ENCODE data around the gene MPRIP.
"Not testable (repeated sequence)": the region's sequence is repeated elsewhere in the genome, so short reads cannot be mapped to it uniquely, and the experiment has no call there.

Gene MPRIP

DNA sequence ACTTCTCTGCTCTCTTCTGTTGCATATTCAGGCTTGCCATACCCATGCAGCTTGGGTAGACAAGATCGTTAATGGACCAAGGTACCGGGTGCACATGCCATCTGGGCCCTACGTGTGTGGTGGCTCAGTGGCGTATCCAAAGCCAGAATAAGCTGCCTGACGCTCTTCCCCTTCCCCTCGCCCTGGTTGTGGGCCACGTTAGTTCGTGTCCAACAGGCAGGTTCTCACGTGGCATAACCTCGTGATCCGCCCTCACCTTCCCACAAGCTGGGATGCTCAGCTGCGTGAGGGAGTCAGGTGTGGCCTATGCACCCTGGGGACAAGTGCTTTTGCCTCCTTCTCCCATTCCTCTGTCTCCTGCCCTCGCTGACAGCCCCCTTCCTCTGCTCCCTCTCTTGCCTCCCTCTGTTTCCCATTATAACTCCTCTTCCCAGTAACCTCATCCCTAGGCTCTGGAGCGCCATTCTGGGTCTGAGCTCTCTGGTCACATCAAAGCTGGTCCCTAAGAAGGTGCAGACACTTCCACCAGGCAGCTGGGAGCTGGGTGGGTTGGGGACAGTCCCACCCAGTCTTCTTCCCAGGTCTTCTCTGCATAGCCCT lies 86.3 kb downstream of the MPRIP start:
- H3K4me1 Mint-ChIP-seq (ENCODE audit: low read depth): peaks cover 39% of the 10 kb centered on the region
- H3K27ac Mint-ChIP-seq: no peak overlapping the region
- no peaks in the 10 kb centered on the region for H3K9me3 Mint-ChIP-seq
- no peaks in the 10 kb centered on the region for H3K27me3 Mint-ChIP-seq
- H3K4me3 Mint-ChIP-seq: no peak overlapping the region
- H3K36me3 Mint-ChIP-seq (ENCODE audit: low read depth): peaks cover 5% of the 10 kb centered on the region

- H3K9me3 Mint-ChIP-seq: no peaks in the 10 kb centered on the region
- no peak overlapping the region for H3K4me3 Mint-ChIP-seq
- H3K27me3 Mint-ChIP-seq: no peaks in the 10 kb centered on the region
- peaks cover 31% of the 10 kb centered on the region for H3K4me1 Mint-ChIP-seq (ENCODE audit: low read depth)
- no peak overlapping the region for H3K27ac Mint-ChIP-seq
- peaks cover 5% of the 10 kb centered on the region for H3K36me3 Mint-ChIP-seq (ENCODE audit: low read depth)
Observed at GRCh38 chr17:17129466-17129865, 87.2 kb downstream of the MPRIP start.

- Mint-ChIP-seq H3K4me1 (ENCODE audit: low read depth) (peaks cover 23% of the 10 kb centered on the region), H3K27ac (no peak overlapping the region), H3K4me3 (no peak overlapping the region), H3K9me3 (no peaks in the 10 kb centered on the region), H3K27me3 (no peaks in the 10 kb centered on the region), H3K36me3 (ENCODE audit: low read depth) (peaks cover 5% of the 10 kb centered on the region)
Observed at GRCh38 chr17:17130077-17130844, 88.0 kb downstream of the MPRIP start.

GRCh38 chr17:17131839-17132238 lies 89.6 kb downstream of the MPRIP start:
- Mint-ChIP-seq H3K4me1 (ENCODE audit: low read depth) (peaks cover 7% of the 10 kb centered on the region), H3K9me3 (no peaks in the 10 kb centered on the region), H3K27ac (no peak overlapping the region), H3K27me3 (no peaks in the 10 kb centered on the region), H3K36me3 (ENCODE audit: low read depth) (peaks cover 5% of the 10 kb centered on the region), H3K4me3 (no peak overlapping the region)

DNA sequence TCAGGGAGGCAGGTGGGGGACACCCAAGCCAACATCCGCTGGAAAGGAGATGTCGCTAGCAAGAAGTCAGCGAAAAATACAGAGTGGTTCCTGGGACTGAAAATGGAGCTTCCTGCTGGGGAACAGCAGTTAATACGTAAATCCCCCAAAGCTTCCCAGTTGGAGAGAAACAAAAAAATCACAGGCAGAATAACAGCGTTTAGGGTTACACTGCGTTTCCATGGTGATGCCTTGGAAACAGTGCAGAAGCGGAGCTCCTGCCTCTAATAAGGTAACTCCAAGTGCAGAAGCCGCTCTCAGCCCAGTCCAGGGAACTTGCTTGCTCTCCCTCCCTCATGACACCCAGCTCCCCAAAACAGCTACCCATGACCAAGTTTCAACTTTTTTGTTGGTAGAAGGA lies 90.5 kb downstream of the MPRIP start:
- Mint-ChIP-seq H3K27me3 (no peaks in the 10 kb centered on the region), H3K4me3 (no peak overlapping the region), H3K9me3 (no peaks in the 10 kb centered on the region), H3K36me3 (ENCODE audit: low read depth) (peaks cover 9% of the 10 kb centered on the region), H3K27ac (no peak overlapping the region), H3K4me1 (ENCODE audit: low read depth) (no peaks in the 10 kb centered on the region)

- no peaks in the 10 kb centered on the region for H3K9me3 Mint-ChIP-seq
- no peaks in the 10 kb centered on the region for H3K4me1 Mint-ChIP-seq (ENCODE audit: low read depth)
- H3K36me3 Mint-ChIP-seq (ENCODE audit: low read depth): peaks cover 4% of the 10 kb centered on the region
- no peaks in the 10 kb centered on the region for H3K27me3 Mint-ChIP-seq
- no peak overlapping the region for H3K4me3 Mint-ChIP-seq
- no peak overlapping the region for H3K27ac Mint-ChIP-seq
Observed at GRCh38 chr17:17134051-17134956, 92.0 kb downstream of the MPRIP start.

DNA sequence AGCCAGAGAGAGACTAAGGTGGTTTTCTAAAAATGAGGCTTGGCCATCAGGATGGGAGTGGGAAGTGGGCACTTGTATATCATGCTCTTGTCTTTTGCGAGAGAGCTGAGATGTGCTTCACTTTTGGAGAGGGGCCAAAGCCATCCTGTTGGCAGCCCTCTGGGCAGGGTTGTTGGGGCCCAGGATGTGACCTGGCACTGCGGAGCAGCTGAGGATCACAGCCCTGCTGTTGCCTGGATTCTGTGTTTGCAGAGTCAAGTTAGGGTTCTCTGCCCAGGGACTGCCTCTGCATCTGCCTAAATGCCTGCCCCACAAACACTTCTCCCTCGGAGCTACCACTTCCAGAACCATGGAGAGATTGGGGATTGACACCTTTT lies 92.7 kb downstream of the MPRIP start:
- no peak overlapping the region for H3K27ac Mint-ChIP-seq
- no peaks in the 10 kb centered on the region for H3K9me3 Mint-ChIP-seq
- H3K4me3 Mint-ChIP-seq: no peak overlapping the region
- no peaks in the 10 kb centered on the region for H3K27me3 Mint-ChIP-seq
- no peaks in the 10 kb centered on the region for H3K4me1 Mint-ChIP-seq (ENCODE audit: low read depth)
- H3K36me3 Mint-ChIP-seq (ENCODE audit: low read depth): peaks cover 4% of the 10 kb centered on the region

DNA sequence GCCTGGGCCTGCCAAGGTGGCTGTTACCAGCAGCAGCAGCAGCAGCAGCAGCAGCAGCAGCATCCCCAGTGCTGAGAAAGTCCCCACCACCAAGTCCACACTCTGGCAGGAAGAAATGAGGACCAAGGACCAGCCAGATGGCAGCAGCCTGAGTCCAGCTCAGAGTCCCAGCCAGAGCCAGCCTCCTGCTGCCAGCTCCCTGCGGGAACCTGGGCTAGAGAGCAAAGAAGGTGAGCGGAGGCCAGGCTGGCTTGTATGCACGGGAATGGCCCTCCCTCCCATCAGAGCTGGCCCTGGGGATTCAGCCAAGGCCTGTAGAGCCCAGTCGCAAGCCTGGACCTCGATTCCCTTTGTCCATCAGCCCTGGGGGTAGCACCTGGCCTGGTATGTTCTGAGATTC lies 94.0 kb downstream of the MPRIP start:
- not testable (repeated sequence) for H3K4me3 Mint-ChIP-seq; H3K4me1 Mint-ChIP-seq (ENCODE audit: low read depth); H3K9me3 Mint-ChIP-seq; H3K27me3 Mint-ChIP-seq; H3K27ac Mint-ChIP-seq; H3K36me3 Mint-ChIP-seq (ENCODE audit: low read depth)

DNA sequence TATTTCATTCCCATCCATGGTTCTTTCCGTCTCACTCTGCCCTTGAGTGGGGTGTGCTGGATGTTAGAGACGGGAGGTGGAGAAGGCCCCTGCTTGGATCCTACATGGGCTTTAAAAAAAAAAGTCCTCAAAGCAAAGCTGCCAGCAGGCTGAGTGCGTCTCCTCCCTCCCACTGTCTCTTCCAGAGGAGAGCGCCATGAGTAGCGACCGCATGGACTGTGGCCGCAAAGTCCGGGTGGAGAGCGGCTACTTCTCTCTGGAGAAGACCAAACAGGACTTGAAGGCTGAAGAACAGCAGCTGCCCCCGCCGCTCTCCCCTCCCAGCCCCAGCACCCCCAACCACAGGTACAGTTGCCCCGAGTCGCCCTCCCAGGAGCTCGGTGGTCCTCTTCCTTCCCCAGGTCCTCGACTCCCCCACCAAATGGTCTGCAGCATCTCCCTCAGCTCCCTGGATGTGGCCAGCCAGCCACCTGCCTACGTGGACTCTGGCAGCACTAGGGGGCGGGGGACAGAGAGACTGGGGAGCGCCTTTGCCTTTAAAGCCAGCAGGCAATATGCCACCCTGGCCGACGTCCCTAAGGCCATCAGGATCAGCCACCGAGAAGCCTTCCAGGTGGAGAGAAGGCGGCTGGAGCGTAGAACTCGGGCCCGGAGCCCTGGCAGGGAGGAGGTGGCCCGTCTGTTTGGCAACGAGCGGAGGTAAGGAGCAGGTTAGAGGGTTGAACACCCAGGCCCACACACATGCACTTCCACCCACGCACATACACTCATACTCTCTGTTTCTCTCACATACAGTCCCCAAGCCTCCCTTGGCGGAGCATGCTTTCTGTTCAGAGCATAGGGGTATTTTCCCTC lies 95.7 kb downstream of the MPRIP start:
- no peak overlapping the region for H3K4me3 Mint-ChIP-seq
- H3K4me1 Mint-ChIP-seq (ENCODE audit: low read depth): peaks cover 3% of the 10 kb centered on the region
- no peaks in the 10 kb centered on the region for H3K27me3 Mint-ChIP-seq
- H3K9me3 Mint-ChIP-seq: no peaks in the 10 kb centered on the region
- H3K27ac Mint-ChIP-seq: no peak overlapping the region
- peaks cover 12% of the 10 kb centered on the region for H3K36me3 Mint-ChIP-seq (ENCODE audit: low read depth)

GRCh38 chr17:17139972-17140589 lies 97.8 kb downstream of the MPRIP start:
- Mint-ChIP-seq H3K9me3 (no peaks in the 10 kb centered on the region), H3K27me3 (no peaks in the 10 kb centered on the region), H3K4me1 (ENCODE audit: low read depth) (peaks cover 3% of the 10 kb centered on the region), H3K36me3 (ENCODE audit: low read depth) (peaks cover 15% of the 10 kb centered on the region), H3K27ac (no peak overlapping the region), H3K4me3 (no peak overlapping the region)

- Mint-ChIP-seq H3K4me1 (ENCODE audit: low read depth) (peaks cover 3% of the 10 kb centered on the region), H3K9me3 (no peaks in the 10 kb centered on the region), H3K27ac (no peak overlapping the region), H3K4me3 (no peak overlapping the region), H3K27me3 (no peaks in the 10 kb centered on the region), H3K36me3 (ENCODE audit: low read depth) (peaks cover 16% of the 10 kb centered on the region)
Observed at GRCh38 chr17:17140590-17140980, 98.3 kb downstream of the MPRIP start.

DNA sequence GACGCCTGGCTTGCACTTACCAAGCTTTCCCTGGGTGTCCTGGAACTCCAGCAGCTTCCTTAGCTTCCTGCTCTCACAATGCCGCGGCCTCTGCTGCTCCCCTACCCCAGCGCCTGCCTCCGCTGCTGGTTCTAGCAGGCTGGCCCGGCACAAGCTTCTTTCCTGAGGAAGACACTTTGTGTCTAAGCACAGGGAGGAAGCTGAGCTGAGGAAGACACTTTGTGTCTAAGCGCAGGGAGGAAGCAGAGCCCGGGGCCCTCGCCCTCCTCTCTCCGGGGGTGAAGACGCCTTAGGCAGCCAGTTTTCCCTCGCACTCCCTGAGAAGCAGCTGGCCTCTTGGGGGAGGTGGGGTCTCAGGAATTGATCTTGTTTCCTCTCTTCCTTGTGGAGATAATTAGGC lies 99.0 kb downstream of the MPRIP start:
- peaks cover 16% of the 10 kb centered on the region for H3K36me3 Mint-ChIP-seq (ENCODE audit: low read depth)
- no peak overlapping the region for H3K27ac Mint-ChIP-seq
- H3K4me1 Mint-ChIP-seq (ENCODE audit: low read depth): peaks cover 3% of the 10 kb centered on the region

GRCh38 chr17:17141860-17142552 lies 99.7 kb downstream of the MPRIP start:
- Mint-ChIP-seq H3K36me3 (ENCODE audit: low read depth) (peaks cover 16% of the 10 kb centered on the region), H3K9me3 (no peaks in the 10 kb centered on the region), H3K27me3 (no peaks in the 10 kb centered on the region), H3K27ac (peak overlapping the region; percentile 60), H3K4me1 (ENCODE audit: low read depth) (peaks cover 3% of the 10 kb centered on the region), H3K4me3 (no peak overlapping the region)

More for the DNA sequence above, 99.0 kb downstream of the MPRIP start:
- Mint-ChIP-seq H3K4me3 (no peak overlapping the region), H3K27me3 (no peaks in the 10 kb centered on the region), H3K9me3 (no peaks in the 10 kb centered on the region)

DNA sequence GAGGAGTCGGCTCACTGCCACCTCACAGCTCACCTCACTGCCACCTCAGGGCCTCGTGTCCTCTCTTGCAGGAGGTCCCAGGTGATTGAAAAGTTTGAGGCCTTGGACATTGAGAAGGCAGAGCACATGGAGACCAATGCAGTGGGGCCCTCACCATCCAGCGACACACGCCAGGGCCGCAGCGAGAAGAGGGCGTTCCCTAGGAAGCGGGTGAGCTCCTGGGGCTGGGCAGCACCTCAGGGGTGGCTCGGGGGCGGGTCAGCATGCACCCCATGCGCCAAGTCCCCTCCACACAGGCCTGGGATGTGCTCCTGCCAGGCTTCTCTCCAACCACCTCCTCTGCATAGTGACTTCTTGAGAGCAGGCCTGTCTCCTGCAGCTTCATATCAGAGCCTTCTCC lies 100.3 kb downstream of the MPRIP start:
- Mint-ChIP-seq H3K4me3 (no peak overlapping the region), H3K27ac (no peak overlapping the region), H3K9me3 (no peaks in the 10 kb centered on the region), H3K36me3 (ENCODE audit: low read depth) (peaks cover 16% of the 10 kb centered on the region), H3K4me1 (ENCODE audit: low read depth) (peaks cover 3% of the 10 kb centered on the region), H3K27me3 (no peaks in the 10 kb centered on the region)
